GM12873 (cell line): ENCODE data around the gene PLCB2.
A peak's percentile ranks its signal among the peaks of the same experiment; 100 is the strongest.

ENCODE experiments used
- TF ChIP-seq, protein P1 (sequence below): IDR thresholded peaks from 2 replicates; pipeline ENCODE4 v1.5.1; 2012; ENCODE audit warnings: low read depth, mild to moderate bottlenecking, moderate library complexity, low read length, control low read depth; ENCODE audit not compliant: insufficient read depth; ENCODE audit errors: missing control alignments

Gene PLCB2

DNA sequence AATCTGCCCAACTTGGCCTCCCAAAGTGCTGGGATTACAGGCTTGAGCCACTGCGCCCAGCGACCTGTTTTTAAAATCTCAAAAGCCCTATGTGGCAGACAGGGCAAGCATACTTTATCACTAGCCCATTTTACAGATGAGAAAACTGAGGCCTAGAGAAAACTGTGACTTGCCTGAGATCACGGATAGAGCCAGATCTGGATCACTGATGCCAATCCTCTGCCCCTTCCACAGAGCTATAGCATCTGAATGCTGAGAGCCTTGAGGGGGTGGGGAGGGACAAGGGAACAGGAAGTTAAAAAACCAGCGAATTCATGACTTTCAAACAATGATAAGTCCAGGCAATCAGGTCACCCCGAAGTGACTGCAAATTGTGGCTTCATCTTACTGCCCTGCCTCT is 32.2 kb downstream of the PLCB2 start:
- TF ChIP-seq, protein P1, sequence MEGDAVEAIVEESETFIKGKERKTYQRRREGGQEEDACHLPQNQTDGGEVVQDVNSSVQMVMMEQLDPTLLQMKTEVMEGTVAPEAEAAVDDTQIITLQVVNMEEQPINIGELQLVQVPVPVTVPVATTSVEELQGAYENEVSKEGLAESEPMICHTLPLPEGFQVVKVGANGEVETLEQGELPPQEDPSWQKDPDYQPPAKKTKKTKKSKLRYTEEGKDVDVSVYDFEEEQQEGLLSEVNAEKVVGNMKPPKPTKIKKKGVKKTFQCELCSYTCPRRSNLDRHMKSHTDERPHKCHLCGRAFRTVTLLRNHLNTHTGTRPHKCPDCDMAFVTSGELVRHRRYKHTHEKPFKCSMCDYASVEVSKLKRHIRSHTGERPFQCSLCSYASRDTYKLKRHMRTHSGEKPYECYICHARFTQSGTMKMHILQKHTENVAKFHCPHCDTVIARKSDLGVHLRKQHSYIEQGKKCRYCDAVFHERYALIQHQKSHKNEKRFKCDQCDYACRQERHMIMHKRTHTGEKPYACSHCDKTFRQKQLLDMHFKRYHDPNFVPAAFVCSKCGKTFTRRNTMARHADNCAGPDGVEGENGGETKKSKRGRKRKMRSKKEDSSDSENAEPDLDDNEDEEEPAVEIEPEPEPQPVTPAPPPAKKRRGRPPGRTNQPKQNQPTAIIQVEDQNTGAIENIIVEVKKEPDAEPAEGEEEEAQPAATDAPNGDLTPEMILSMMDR: no peak

DNA sequence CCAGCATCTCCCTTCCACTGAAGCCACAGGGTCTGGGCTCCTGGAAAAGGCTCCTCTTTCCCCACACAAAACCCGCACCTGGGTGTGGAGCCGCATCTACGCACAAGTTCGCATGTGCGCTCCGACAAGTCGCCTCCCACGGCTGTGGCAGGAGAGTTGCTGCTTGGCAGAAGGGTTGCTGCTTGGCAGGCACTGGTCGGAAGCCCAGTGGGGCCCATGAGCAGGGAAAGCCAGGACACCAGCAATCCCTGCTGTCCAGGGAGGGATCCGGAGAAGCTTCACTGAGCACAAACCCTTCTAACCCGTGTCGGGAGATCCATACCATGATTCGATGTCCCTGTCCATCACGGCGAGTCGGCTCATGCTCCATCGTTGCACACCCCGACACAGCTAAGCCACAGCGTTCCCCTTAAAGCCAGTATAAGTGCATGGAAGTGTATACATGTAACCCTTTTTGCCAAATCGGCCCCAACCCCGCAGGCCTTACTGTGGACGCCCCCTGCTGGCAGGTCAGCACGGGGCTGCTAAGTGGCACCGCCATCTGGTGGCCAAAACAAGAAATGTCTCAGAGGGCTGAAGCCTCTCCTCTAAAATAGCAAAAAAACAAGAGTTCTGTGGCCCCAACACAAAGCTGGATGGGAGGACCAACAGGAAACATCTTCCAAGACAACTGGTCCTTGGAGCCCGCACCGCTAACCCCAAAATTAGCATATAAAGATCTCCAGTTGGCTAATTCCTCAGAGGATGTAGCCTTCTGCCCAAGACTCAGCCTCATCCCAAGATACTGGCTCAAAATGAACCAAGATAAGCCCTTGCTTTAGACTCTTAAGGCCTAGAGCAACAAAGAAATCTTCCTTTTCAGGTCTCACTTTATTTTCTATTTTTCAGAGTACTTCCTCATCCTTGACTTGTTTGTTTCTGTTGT is 33.1 kb downstream of the PLCB2 start:
- TF ChIP-seq, protein P1: peak; percentile 100

DNA sequence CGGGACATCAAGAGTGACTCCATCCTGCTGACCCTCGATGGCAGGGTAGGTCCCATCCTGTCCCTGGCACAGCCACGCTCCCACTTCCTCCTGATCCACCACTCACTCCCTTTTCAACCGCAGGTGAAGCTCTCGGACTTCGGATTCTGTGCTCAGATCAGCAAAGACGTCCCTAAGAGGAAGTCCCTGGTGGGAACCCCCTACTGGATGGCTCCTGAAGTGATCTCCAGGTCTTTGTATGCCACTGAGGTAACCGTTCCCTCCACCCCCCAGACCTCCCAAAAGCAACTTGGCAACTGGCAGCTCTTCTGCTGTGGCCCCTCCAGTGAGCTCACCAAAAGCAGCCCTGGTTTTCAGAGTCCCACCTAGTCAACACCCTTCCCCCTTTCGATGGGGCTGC is 34.3 kb downstream of the PLCB2 start:
- TF ChIP-seq, protein P1: peak; percentile 9

DNA sequence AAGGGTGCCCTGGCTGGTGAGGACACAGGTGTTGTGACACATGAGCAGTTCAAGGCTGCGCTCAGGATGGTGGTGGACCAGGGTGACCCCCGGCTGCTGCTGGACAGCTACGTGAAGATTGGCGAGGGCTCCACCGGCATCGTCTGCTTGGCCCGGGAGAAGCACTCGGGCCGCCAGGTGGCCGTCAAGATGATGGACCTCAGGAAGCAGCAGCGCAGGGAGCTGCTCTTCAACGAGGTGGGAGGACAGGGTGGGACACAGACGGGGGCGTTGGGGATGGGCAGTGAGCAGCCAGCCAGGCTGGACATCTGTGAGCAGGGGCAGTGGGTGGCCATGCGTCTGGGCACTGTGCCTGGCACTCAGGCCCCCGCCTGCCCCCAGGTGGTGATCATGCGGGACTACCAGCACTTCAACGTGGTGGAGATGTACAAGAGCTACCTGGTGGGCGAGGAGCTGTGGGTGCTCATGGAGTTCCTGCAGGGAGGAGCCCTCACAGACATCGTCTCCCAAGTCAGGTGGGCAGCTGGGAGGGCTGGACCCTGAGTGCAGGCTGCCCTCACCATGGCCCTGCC is 35.2 kb downstream of the PLCB2 start:
- TF ChIP-seq, protein P1: peak; percentile 52

DNA sequence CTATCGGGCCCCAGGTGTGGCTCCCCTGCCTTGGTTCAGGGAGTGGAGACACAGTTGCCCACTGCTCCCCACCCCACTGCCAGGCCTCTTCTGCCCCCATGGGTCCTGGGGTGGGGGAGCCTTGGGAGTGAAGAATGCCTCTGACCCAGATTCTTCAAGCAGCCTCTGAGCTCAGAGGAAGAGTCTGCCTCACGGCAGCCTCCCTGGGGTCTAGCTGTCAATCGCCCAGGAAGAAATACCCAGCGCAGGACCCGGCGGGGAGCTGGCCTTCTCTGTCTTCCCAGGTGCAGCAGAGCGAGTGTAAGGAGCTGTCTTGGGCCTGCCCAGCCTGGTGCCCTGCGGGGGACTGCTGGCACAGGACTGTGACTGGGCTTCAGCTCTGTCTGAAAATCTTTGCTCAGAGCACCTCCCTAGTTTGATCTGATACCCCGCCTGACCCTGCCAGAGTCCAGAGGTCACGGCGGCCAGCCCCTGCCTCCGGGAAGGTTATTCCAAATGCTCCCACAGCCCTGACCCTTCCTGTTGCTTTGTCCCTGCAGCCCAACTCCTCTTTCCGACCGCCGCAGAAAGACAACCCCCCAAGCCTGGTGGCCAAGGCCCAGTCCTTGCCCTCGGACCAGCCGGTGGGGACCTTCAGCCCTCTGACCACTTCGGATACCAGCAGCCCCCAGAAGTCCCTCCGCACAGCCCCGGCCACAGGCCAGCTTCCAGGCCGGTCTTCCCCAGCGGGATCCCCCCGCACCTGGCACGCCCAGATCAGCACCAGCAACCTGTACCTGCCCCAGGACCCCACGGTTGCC is 35.9 kb downstream of the PLCB2 start:
- TF ChIP-seq, protein P1: no peak

DNA sequence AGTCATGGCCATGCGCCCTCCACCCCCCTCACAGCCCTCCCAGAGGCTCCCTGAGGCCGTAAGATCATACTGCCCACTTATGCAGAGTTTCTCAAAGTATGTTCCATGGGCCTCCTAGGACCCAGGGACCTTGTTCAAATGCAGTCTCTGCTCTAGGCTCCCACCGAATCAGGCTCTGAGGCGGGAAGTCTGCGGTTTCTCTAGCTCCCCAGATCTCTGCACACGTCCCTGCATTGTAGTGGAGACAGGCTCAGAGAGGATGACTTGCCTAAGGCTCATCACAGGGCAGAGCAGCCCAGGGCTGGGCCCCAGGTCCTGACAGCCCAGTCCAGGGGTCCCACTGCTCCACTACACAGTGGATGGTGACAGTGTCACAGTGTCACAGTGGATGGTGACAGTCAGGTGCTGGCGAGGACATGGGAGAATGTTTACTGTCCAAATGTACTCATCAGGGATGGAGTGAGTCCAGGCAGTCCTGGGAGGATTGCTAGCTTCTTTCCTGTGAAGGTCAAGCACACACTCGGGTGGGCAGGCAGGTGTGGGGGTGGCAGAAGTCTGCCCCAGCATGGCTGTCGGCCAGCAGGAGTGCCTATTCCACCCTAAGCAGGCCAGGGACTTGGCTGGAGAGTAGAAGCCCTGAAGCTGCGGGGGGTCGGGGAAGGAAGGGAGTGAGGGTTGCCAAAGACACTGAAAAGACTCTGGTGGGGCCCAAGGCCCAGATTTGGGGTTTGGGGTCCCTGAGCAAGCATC is 37.3 kb downstream of the PLCB2 start:
- TF ChIP-seq, protein P1: no peak

DNA sequence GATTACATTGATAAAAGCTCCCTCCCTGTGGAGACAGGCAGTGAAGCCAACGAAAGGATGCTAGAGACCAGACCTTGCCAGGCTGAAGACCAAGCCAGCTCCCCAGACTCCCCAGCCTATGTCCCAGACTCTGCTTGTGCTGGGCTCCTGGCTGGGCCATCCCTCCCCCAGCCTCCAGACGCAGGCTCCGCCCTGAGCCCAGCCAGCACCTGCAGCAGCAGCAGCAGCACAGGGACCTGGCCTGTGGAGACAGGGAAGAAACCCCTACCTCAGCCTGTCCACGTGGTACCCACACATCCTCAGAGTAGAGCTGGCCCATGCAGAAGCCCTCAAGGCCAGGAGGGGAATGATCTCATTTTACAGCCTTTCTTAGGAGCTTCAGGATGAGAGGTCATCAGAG is 38.1 kb downstream of the PLCB2 start:
- TF ChIP-seq, protein P1: no peak
